NOMO-1 treated with dmso at 0.1 percent for 144 hours (cell line): ENCODE results near the gene VSIG10L2.
"Not testable (repeated sequence)": the region's sequence is repeated elsewhere in the genome, so short reads cannot be mapped to it uniquely, and the experiment has no call there.

Experiments
- DNase-seq: peaks from one replicate; lab custom pipeline; 2025; ENCODE audit not compliant: unreplicated experiment; lab: John Stamatoyannopoulos, UW

Gene VSIG10L2

DNA sequence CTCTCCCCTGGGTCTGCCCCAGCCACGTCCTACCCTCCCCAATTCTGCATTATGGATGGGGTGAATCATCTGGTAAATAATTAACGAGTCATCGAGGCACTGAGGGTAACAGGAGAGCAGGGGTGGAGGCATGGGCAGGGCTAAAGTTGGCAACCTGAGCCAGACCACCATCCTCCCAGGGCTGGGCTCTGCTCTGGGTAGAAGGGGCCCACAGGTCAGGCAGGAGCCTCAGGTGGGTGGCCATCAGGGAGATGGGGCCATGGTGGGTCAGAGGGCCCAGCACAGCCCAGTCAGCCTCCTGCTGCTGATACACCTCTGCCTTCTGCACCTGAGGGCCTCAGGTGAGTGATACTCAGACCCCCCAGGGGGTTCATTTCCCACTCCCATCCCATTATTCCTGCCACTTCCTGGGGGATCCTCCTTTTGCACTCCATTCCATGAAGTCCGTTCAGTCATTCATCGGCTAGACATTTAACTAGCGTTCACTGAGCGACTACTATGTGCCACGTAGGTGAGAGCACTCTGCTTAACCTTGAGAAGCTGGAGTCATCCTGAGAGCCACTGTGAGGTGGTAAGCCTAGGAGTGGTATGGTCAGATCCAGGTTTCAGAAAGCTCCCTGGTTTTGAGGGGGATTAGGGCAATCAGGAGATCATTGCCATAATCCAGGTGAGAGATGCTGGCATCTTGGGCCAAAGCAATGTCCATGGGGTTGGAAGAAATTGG is at the start of gene VSIG10L2:
TSS of gene VSIG10L2 (plus strand) at position 248 of the 724 bp plus-strand sequence. CDS start at position 260, 12 bp downstream.
- no peak for DNase-seq

DNA sequence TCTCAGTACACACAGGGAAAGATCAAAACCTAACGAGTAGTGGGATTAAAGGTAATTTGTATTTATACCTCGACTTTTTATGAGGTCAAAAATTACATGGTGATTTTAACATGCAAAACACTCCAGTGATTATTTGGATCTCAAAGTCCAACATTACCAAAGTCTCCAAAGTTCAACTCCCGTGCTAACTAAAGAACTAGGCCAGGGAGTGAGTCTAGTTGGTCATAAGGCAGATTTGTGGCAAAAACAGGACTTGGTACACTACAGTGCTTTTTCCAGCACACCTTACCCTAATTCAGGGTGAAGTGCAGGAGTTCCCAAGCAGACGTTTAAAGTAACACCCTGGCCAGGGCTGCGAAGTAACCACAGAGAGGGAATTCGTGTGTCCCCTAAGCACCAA is 44.0 kb upstream of the VSIG10L2 start:
- DNase-seq: no peak

DNA sequence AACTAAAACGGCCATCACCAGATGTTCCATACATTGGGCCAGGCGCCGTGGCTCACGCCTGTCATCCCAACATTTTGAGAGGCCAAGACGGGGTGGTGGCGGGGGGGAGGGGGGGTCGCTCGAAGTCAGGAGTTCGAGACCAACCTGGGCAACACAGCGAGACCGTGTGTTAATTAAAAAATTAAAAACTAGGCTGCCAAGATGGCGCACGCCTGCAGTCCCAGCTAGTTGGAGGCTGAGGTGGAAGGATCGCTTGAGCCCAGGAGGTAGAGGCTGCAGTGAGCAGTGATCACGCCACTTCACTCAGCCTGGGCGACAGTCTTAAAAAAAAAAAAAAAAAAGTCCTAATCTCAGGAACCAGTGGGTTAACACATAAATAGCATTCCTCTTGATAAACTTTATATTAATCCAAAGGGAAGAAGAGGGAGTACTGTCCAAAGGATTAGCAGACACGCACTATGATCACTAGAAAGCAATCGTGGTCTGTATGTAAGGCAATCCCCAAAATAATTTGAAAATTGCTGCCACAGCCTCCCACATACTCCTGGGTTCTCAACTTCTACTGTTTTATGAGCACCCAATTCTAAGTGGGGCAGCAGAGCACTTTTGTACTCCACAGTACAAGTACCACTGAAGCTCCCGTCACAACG is 43.4 kb upstream of the VSIG10L2 start:
- no peak for DNase-seq

DNA sequence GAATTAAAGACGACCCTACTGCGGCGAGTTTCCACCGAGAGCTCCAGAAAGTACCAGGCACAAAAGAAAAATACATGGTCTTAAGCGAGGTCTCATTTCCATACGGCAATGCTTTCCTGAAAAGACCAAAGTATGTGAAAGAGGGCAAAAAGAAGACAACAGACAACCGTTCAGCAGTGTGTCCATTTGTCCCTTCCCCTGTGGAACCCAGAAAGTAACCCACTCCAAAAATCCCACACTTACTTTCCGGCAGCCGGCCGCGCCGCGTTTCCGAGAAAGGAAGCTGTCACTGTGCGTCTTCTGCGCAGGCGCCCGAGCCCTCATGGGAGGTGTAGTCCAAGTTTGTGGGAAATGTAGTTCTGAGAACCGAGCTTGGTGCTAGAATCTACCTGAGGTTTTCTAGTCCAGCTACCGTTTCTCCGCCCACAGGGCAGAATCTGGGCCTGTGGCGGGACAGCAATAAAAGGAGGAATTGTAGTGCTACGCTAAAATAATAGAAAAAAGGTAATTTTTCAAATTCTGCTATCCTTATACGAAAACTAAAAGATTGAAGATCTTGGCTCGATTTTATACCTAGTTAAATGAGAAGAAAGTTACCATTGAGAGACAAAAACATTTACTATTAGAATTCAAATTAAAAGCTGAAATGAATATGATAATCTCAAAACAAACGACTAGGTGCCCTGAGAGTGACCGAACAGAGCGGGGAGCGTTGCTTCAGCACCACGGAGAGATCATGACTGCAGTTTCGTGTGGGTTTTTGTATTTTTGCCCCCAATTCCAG is 42.7 kb upstream of the VSIG10L2 start, which contains the start of gene PUS3:
TSS of gene PUS3 (minus strand) at position 280 of the 784 bp plus-strand sequence. CDS start 6,922 bp downstream, outside the sequence.
- DNase-seq: peak; percentile 69

DNA sequence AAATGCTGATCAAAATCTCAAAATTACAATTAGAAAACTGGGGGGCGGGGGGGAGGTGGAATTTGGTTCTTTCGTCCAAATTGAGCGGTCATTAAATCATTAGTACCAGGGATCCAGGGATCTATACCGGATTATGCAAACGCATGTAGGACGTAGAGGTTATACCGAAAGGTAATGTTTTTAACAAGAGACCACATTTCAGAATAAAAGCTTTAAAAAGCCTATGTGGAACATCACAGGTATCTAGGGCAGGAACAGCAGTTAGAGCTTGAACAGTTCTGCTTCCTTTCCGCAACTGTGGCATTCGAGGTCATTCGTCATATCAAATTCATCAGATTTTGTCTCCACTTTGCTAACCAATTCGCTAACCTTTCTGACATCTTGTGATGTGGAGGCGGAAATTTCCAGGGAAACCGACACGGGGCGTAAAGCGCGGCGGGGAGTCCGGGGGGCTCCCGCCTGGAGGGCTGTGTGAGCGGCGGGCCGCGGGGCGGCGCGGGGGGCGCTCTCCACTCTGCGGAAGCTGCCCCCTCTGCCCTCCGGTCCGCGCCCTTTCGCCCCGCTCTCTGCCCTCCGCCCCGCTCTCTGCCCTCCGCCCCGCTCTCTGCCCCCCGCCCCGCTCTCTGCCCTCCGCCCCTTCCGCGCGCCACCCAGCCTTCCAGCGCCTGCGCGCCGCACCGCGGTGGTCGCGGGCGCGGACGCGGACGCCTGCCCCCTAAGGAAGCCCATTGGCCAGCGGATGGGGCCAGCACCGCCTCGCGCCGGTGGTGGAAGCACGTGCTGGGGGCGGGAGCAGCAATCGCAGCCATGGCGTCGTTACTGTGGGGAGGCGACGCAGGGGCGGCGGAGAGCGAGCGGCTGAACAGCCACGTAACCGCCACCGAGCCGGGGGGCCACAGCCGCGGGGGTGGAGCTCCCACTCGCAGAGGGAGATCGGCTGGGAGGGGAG is 41.9 kb upstream of the VSIG10L2 start, which contains the start of gene DDX25:
TSS of gene DDX25 (plus strand) at position 798 of the 949 bp plus-strand sequence. CDS start at position 808, 10 bp downstream.
- DNase-seq: no peak

DNA sequence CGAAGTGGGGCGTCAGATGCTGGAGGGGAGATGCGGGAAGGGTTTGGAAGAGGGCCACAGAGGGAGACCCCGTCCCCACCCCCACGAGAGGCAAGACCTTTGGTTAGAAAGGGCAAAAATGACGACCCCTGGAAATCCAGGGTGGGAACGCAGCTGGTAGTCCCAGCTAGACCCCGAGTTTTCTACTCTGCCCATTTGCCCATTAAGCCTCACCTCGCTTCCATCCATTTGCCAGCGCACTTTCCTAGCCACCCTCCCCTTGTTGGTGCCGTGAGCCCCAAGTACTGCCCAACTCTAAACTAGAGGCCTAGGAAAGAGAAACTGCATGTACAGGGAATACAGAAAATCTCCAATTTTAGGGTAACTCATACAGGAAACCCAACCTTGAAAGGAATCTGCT is 41.2 kb upstream of the VSIG10L2 start:
- DNase-seq: no peak

DNA sequence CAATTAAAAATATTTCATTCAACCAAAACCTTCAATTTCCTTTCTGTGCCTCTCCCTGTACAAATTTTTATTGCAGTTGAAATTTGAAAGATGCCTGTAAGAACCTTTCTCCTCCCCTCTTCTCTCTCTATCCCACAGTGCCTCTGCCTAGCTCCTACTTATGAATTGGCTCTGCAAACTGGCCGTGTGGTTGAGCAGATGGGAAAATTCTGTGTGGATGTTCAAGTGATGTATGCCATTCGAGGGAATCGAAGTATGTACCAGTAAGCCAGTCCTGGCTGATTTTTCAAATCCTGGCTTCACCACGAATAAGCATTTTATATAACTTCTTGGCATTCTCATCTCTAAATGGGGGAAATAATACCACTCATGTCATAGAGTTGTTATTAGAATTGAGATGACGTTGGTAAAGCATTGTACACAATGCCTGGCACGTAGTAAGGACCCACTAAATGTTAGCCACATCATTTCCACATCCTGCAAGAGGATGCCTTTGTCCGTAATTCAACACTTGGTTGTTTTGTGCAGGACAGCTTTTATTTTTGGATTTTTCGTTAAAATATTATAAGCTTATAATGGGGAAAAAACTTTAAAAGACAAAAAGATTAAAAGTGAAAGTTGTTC is 35.5 kb upstream of the VSIG10L2 start:
- no peak for DNase-seq

DNA sequence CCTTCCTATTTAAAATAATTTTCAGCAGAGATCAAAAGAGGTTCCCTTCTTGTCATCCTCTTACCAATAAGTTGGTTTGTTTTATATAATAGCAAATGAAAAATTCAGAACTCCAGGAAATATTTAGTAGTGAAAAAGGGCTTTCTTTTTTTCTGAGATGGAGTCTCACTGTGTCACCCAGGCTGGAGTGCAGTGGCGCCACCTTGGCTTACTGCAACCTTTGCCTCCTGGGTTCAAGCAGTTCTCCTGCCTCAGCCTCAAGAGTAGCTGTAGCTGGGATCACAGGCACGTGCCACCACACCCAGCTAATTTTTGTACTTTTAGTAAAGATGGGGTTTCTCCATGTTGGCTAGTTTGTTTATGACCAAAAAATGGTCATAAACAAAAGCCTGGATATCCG is 31.2 kb upstream of the VSIG10L2 start:
- not testable (repeated sequence) for DNase-seq

DNA sequence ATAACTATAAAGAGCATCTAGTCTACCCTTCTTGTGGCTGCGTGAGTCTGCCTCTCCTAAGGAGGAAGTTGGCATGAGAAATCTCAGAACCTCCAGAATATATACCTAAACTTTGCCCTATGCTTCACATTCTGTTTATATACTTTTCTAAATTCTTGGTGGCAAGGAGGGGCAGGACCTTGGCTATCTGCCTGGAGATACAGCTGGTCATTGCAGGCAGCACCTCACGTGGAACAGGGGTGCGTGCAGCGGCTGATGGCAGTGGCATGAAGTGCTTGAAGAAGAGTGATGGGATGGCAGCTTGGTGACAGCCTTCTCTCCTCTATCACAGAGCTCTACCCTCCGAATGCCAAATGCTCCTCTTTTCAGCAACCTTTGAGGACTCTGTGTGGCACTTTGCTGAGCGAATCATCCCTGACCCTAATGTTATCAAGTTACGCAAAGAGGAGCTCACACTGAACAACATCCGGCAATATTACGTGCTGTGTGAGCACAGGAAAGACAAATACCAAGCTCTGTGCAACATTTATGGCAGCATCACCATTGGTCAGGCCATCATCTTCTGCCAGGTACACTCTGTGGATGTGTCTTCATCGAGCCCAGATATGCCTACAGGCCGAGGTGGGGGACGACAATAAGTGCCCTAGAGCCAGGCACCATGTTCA is 29.0 kb upstream of the VSIG10L2 start:
- no peak for DNase-seq

DNA sequence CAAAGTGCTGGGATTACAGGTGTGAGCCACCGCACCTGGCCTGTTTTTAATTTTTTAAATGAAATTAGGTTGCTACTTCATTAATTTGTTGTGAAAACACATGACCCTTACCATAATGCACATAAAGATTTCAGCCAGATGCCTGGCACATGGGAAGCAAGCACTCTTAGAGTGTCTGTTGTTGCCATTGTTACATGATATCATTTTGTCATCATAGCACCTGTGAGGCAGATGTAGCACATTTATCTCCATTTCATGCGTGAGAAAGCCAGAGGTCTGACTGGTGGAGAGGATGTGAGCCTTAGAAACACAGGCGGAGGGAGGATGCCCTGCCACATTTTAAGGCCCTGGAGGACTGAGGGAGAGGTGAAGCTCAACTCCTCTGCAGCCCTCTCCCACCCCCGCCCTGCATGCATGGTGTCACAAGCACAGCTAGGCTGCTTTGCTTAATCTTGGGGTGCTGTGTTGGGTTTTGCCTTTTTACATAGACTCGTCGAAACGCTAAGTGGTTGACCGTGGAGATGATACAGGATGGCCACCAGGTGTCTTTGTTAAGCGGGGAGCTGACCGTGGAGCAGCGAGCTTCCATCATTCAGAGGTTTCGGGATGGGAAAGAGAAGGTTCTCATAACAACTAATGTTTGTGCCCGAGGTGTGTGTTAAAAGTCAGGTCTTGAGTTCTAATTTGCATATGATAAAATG is 27.6 kb upstream of the VSIG10L2 start:
- DNase-seq: no peak

DNA sequence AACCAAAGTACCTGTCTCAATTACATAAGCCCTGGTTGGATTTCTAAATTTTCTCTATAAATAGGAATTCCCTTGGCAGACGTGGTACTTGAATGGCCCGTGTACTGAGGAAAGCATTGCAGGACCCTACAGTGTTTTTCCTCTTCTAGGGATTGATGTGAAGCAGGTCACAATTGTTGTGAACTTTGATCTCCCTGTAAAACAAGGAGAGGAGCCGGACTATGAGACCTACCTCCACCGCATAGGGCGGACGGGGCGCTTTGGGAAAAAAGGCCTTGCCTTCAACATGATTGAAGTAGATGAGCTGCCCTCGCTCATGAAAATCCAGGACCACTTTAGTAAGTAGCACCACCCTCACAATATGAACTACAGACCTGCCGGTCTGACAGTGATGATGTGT is 24.8 kb upstream of the VSIG10L2 start:
- no peak for DNase-seq

DNA sequence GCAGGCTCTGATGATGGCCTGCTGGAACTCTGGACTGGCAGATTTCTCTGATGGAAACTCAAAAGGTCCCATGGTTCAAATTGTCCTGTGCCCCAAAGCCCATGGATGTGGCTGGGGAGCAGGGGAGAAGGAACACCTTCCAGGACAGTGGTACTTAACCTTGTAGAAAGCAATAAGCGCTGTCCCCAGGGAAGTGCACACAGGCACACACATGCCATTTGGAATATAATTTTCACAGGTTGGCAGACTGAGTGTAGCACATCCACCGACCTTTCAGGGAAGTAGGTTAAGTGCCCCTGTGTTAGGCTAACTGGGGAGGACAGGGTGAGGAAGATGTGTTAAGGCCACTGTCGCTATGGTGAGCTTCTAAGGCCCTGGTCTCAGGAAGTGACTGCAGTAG is 23.7 kb upstream of the VSIG10L2 start:
- no peak for DNase-seq

DNA sequence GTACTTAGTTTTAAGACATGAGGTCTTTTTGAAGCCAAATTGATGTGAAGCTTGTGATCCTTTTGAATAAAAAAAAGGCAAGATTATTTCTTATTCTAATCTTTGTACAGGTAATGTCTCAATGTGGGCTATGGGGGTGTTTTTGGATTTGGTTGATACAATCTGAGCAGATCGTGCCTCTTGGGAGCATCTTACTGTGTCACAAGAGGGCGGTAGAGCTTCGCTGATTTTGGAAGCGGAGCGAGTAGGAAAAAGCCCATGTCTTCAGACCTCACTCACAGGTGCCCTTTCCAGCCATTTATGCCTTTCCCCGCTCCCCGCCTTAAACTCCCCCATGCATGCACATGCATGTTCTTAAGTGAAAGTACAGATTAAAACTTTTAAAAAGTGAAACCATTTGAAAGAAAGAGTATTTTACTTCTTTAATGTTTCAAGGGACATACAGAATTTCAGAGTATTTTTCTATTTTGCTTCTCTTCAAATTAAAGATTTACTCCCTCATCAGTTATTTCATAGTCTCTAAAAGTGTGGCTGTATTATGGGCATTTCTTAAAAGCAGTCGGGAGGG is 22.7 kb upstream of the VSIG10L2 start:
- peak; percentile 32 for DNase-seq

DNA sequence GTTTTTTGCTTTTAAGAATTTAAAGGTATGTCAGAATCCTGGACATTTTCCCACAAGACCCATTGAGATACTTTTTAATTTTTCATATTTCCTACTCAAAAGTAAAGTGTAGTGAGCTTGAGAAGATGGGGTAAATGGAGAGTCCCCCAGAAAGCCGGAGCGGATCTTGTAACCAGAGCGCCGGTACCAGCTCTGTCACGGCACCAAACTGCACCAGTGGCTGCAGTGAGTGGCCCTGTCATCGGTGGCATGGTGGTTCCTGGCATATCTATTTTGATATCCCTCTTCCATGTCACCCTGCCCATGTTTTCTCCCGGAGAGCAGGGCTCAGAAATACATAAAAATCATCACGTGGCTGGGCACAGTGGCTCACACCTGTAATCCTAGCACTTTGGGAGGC is 22.2 kb upstream of the VSIG10L2 start:
- no peak for DNase-seq

DNA sequence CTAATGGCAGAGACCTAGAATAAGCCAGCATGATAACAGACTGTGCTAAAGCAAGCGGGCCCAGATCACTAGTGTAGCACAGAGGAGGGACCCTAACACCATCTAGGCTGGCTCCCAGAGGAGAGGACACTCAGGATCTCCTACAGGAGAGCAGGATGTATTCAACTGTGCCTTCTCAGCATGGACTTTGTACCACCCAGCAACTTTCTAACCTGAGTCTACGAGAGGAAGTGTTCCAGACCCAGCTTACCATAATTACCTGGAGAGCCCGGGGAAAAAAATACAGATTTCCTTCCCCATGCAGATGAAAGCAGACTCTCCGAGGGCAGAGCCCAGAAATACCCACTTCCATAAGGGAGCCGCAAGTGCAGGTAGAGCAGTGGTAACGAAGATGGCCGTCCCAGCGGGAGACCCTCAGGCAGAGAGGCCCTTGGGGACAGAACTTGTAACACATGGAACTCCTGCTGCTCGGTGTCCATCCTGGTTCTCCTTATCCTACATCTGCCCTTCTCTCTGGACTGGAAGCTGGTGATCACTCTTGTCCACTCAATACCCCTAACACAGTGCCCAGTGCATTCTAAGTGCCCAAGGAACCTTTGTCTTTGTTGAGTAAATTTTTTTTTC is 21.3 kb upstream of the VSIG10L2 start:
- no peak for DNase-seq

DNA sequence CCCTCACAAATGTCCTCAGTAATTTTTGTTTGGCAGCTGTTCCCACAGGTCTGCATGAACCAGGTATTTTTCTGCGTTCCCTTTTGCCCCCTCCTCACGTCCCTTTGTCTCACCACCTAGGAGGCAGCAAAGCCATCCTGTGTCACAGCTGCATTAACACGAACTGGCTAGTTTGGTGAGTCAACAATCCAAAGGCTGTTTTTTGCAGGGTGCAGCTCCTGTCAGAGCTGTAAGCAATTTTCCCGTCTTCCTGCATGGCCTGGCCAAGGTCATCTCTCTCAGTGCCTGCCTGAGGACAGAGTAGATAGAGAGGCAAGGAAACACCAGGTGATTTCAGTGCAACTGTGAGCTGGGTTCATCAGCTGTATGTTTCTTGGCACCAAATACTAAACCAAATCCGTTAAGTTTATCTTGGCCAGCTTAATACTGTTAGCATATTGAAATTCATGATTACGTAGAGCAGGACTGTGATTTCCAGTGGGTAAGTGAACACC is 20.6 kb upstream of the VSIG10L2 start:
- no peak for DNase-seq

DNA sequence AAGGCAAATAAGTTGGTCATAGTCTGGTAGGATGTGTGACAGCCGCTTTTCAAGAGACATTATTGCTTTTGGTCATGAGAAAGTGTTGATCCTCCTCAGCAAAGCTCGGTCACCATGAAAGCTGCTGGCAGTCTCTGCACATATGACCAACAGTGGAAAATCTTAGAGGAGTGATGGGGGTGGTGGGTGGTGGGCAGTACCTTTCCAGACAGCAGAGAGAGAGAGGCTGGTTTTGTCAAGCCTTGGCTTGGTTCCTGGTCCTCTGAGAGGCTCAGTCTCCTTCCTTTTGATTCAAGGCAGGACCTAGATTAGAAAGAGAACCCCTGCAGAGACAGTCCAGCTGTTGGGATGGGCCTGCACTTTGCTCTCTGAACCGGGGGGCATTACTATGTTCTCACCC is 20.0 kb upstream of the VSIG10L2 start:
- no peak for DNase-seq

DNA sequence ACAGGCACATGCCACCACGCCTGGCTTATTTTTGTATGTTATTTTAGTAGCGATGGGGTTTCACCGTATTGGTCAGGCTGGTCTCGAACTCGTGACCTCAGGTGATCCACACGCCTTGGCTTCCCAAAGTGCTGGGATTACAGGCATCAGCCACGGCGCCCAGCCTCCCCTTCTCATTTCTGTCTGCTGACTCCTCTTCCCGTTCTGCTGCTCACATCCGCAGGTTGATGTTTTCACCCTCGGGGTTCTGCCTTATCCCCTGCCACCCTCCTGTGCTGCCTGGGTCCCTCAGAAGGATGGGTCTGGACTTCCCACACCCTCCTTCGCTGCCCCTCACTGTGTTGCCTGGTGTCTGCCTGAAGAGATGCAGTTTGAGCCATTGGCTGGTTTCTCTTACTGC is 19.2 kb upstream of the VSIG10L2 start:
- DNase-seq: no peak
